ENCODE data around the gene NECAB2.

NECAB2 gene

DNA sequence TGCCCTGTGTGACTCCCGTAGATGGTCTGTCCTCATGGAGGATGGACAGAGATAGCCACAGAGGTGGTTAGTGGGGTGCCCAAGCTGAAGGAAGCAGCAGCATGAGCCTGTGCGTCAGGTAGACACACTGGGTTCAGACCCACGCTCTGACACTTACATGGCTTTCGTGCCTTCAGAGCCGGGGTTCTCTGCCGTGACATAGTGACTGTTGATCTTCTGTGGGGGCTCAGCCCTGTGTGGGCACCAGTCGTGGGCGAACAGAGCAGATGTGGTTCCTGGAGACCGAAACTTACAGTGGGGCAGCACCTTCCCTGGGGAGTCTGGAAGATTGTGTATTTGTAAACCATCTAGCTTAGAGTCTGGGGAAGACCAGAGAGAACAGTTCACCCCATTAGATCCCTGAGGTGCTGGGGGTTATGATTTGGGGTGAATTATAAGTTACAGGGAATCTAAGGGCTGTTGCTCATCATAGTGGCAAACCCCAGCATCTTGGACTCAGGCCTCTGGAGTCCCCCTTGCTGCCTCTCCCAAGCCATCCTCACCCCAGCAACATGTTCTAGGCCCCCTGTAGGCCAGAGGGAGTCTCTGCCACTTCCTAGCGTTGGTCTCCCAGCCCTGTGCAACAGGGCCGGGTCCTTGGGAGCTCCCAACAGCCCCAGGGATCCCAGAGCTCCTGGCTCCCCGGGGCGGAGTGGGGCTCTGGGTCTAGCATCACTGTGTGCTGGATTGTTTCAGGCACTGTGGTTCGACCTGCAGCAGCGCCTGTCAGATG is 28.6 kb downstream of the NECAB2 start:
- Histone ChIP-seq H3K4me1 (ENCODE audit: insufficient read depth, low read length, poor library complexity, severe bottlenecking) (no peaks in the 10 kb centered on the region), H3K9me3 (ENCODE audit: insufficient read depth, low read depth, low read length) (0 out of 2 replicates have a peak, but pooled peaks cover 4% of the 10 kb centered on the region), H3K9me2 (replicated peaks; ENCODE audit: low read depth, low read length) (no peaks in the 10 kb centered on the region), H3K9ac (ENCODE audit: low read depth, low read length, poor library complexity, severe bottlenecking) (no peak overlapping the region), H3K27me3 (ENCODE audit: insufficient read depth, low read length, poor library complexity, severe bottlenecking) (no peaks in the 10 kb centered on the region), H3K79me2 (ENCODE audit: insufficient read depth, low read length) (no peaks in the 10 kb centered on the region), H2AFZ (ENCODE audit: low read length) (no peak overlapping the region), H3K4me2 (ENCODE audit: low read depth, low read length, poor library complexity, severe bottlenecking) (no peak overlapping the region), H4K20me1 (ENCODE audit: insufficient read depth, low read length, poor library complexity, severe bottlenecking) (no peaks in the 10 kb centered on the region), H3K4me3 (ENCODE audit: low read length, poor library complexity, severe bottlenecking) (no peak overlapping the region), H3K36me3 (ENCODE audit: insufficient read depth, low read length) (no peaks in the 10 kb centered on the region), H3F3A (ENCODE audit: low read depth) (no peaks in the 10 kb centered on the region)
- TF ChIP-seq EZH2phosphoT487 (IDR thresholded peaks at IDR 0.05; ENCODE audit: borderline replicate concordance): no peak
- TF ChIP-seq, protein P1, sequence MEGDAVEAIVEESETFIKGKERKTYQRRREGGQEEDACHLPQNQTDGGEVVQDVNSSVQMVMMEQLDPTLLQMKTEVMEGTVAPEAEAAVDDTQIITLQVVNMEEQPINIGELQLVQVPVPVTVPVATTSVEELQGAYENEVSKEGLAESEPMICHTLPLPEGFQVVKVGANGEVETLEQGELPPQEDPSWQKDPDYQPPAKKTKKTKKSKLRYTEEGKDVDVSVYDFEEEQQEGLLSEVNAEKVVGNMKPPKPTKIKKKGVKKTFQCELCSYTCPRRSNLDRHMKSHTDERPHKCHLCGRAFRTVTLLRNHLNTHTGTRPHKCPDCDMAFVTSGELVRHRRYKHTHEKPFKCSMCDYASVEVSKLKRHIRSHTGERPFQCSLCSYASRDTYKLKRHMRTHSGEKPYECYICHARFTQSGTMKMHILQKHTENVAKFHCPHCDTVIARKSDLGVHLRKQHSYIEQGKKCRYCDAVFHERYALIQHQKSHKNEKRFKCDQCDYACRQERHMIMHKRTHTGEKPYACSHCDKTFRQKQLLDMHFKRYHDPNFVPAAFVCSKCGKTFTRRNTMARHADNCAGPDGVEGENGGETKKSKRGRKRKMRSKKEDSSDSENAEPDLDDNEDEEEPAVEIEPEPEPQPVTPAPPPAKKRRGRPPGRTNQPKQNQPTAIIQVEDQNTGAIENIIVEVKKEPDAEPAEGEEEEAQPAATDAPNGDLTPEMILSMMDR (conservative IDR thresholded peaks at IDR 0.05; ENCODE audit: low read length): peak; percentile 51

DNA sequence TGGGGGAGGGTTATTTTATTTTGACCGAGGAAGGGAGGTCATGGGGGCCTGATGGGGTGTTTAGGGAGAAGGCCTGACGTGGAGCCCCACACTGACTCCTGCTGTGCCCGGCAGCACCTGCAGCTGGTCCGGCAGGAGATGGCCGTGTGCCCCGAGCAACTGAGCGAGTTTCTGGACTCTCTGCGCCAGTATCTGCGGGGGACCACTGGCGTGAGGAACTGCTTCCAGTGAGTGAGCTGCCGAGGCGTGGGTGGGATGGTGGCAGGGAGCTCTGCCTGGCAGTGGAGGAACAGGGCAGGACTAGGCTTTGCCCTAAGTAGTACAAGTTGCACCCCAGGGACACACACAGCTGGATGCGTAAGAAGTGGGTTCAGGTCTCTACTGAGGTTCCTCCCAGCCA is 30.0 kb downstream of the NECAB2 start:
- H3K36me3 ChIP-seq (ENCODE audit: insufficient read depth, low read length): no peaks in the 10 kb centered on the region
- no peak overlapping the region for H3K9ac ChIP-seq (ENCODE audit: low read depth, low read length, poor library complexity, severe bottlenecking)
- TF ChIP-seq EZH2phosphoT487 (IDR thresholded peaks at IDR 0.05; ENCODE audit: borderline replicate concordance): no peak
- TF ChIP-seq, protein P1 (conservative IDR thresholded peaks at IDR 0.05; ENCODE audit: low read length): no peak

DNA sequence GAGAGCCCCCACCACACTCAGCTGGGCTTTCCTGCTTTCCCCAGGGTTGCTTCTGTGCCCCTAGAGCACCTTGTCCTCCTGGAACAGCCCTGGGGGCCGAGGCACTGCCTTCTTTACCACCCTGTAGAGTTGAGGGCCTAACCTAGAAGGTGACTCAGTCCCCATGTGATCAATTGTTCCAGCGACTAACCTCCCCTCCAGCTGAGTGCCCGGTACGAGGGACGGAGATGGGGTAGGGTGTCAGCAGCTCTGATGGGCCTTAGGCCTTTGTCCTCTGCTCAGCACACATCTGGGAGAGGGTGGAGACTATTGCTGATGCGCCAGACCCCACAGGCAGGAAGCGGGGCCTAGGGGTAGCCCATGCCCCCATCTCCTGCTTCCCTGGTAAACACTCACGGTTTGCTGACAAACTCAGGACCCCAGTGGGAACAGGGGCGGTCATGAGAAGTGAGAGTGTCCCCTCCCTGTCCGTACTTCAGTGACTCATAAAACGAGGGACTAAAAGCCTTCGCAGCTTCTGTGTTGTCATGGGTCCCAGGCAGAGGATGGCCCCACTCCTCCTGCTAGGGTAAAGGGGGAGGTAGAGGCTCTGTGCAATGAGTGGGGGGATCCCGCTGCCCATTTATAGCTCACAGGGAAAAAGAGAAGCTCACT is 33.1 kb downstream of the NECAB2 start:
- Histone ChIP-seq H3K36me3 (ENCODE audit: insufficient read depth, low read length) (no peaks in the 10 kb centered on the region), H3K27me3 (ENCODE audit: insufficient read depth, low read length, poor library complexity, severe bottlenecking) (no peaks in the 10 kb centered on the region), H4K20me1 (ENCODE audit: insufficient read depth, low read length, poor library complexity, severe bottlenecking) (no peaks in the 10 kb centered on the region), H2AFZ (ENCODE audit: low read length) (no peak overlapping the region), H3F3A (ENCODE audit: low read depth) (no peaks in the 10 kb centered on the region), H3K9me3 (ENCODE audit: insufficient read depth, low read depth, low read length) (no peaks in the 10 kb centered on the region), H3K4me3 (ENCODE audit: low read length, poor library complexity, severe bottlenecking) (no peak overlapping the region), H3K9ac (ENCODE audit: low read depth, low read length, poor library complexity, severe bottlenecking) (no peak overlapping the region), H3K4me2 (ENCODE audit: low read depth, low read length, poor library complexity, severe bottlenecking) (no peak overlapping the region), H3K4me1 (ENCODE audit: insufficient read depth, low read length, poor library complexity, severe bottlenecking) (no peaks in the 10 kb centered on the region), H3K79me2 (ENCODE audit: insufficient read depth, low read length) (no peaks in the 10 kb centered on the region), H3K9me2 (replicated peaks; ENCODE audit: low read depth, low read length) (no peaks in the 10 kb centered on the region)
- TF ChIP-seq, protein P1 (conservative IDR thresholded peaks at IDR 0.05; ENCODE audit: low read length): no peak
- no peak for TF ChIP-seq EZH2phosphoT487 (IDR thresholded peaks at IDR 0.05; ENCODE audit: borderline replicate concordance)

More for the DNA sequence above, 30.0 kb downstream of the NECAB2 start:
- Histone ChIP-seq H3K27me3 (ENCODE audit: insufficient read depth, low read length, poor library complexity, severe bottlenecking) (no peaks in the 10 kb centered on the region), H3F3A (ENCODE audit: low read depth) (no peaks in the 10 kb centered on the region), H3K79me2 (ENCODE audit: insufficient read depth, low read length) (no peaks in the 10 kb centered on the region), H3K4me3 (ENCODE audit: low read length, poor library complexity, severe bottlenecking) (no peak overlapping the region), H3K9me2 (replicated peaks; ENCODE audit: low read depth, low read length) (no peaks in the 10 kb centered on the region), H2AFZ (ENCODE audit: low read length) (no peak overlapping the region), H3K4me2 (ENCODE audit: low read depth, low read length, poor library complexity, severe bottlenecking) (no peak overlapping the region), H3K4me1 (ENCODE audit: insufficient read depth, low read length, poor library complexity, severe bottlenecking) (no peaks in the 10 kb centered on the region), H4K20me1 (ENCODE audit: insufficient read depth, low read length, poor library complexity, severe bottlenecking) (no peaks in the 10 kb centered on the region), H3K9me3 (ENCODE audit: insufficient read depth, low read depth, low read length) (no peaks in the 10 kb centered on the region)
